Measurements from ENCODE around the gene SPOPL.

GRCh38 chr2:138512672-138513071 is 11.1 kb downstream of the SPOPL start:
- no peak for TF ChIP-seq POLR2A (IDR thresholded peaks at IDR 0.05)
- no peak for TF ChIP-seq CTCF (IDR thresholded peaks at IDR 0.05)
